ENCODE measurements around the gene PRR11.

- TF ChIP-seq EP300 (IDR thresholded peaks at IDR 0.05) (no peak), POLR2A (IDR thresholded peaks at IDR 0.05) (no peak), CTCF (IDR thresholded peaks at IDR 0.05) (no peak)
Measured at GRCh38 chr17:59244081-59244480, 88.5 kb downstream of the PRR11 start.

Data from ovary (tissue), 3 donors.